Measurements from ENCODE around the gene TIMM9.
"Not testable (repeated sequence)": the region's sequence is repeated elsewhere in the genome, so short reads cannot be mapped to it uniquely, and the experiment has no call there.

TIMM9 gene

DNA sequence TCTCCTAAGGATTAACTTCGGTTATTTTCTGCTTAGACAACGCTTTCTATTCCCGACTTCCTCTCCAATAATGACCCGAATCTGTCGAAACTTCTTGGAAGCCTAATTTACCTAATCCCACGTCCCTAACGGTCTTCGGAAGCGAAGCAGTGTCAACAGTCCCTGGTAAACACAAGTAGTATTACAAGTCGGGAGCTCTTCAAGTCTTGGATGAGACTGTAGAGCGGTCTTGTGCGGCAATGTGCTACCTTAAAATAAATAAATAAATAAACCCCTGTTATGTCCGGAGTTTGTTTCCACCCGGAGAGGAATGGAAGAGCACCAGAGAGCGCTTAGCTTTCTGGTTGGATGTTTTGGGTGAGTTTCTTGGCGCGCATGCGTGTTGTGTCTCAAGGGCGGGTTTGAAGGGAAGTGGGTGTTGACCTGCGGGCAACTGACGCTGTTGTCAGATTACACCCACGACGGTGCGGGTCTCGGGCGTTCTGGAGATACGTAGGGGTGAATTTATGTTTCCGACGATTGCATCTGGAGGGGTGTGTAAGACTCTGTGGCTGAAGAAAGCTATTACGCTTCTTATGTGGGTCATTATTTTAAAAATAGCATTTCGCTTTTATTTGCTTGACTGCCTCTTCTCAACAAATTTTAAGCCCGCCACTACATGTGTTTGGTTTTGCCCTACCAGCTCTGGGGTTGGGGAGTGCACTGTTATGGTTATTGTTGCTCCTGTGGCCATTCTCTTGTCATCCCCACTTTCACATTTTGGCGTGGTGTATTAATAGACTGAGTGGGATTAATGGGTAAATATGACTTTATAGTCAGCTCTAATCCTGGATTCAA, at the start of gene TIMM9, which contains the start of gene KIAA0586:
Gene TIMM9 (minus strand): TSS at position 251 of the 837 bp plus-strand sequence. CDS start 15,586 bp downstream, outside the sequence.
Gene KIAA0586 (plus strand): TSS at position 439 of the 837 bp plus-strand sequence. CDS start 546 bp downstream, outside the sequence.
- peak; percentile 86 to 94 (median 92) for DNase-seq (ENCODE audit: low read depth in 3 of 3)

DNA sequence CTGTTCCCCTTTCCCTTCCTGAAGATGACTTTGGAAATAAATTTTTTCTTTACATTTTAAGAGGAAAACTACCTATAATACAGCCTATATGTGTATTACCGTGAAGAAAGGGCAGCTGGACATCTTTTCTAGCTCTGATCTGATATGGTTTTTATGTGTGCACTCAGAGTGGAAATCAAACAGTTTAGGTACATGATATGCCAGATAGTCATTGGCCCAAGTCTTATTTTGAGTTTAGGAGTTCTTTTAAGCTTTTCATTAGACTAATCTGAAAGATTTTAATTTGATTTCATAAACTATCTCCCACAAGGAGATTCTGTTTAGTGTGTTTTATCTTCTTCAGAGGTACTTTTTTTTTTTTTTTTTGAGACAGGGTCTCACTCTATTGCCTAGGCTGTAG, 49.0 kb upstream of the TIMM9 start:
- no peak for DNase-seq (ENCODE audit: low read depth in 3 of 3)

GRCh38 chr14:58469309-58469708, 42.0 kb upstream of the TIMM9 start:
- no peak for DNase-seq (ENCODE audit: low read depth in 3 of 3)

- DNase-seq (ENCODE audit: low read depth in 3 of 3), result no peak
These were observed 40.2 kb upstream of the TIMM9 start for GRCh38 chr14:58467575-58467974.

- no peak for DNase-seq (ENCODE audit: low read depth in 3 of 3)
These were observed 39.1 kb upstream of the TIMM9 start for GRCh38 chr14:58466459-58466858.

GRCh38 chr14:58465421-58465820, 38.1 kb upstream of the TIMM9 start:
- no peak for DNase-seq (ENCODE audit: low read depth in 3 of 3)

GRCh38 chr14:58464652-58465051, 37.3 kb upstream of the TIMM9 start:
- no peak for DNase-seq (ENCODE audit: low read depth in 3 of 3)

- DNase-seq (ENCODE audit: low read depth in 3 of 3), result no peak
These were observed 35.8 kb upstream of the TIMM9 start for GRCh38 chr14:58463147-58463546.

DNA sequence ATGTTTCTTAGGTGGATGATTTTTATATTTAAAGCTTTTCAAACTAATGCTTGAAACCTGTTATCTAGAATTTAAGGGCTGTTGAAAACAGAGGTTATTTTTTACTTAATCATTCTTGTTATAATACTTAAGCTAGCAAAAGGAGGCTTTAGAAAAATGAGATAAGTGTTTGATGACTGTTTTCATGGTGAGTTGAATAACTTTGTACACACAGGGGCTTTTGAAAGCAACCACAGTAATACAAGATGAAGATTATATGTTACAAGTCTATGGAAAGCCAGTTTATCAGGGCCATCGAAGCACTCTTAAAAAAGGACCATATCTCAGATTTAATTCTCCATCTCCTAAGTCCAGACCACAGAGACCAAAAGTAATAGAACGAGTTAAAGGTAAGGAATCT, 33.4 kb upstream of the TIMM9 start:
- DNase-seq (ENCODE audit: low read depth in 3 of 3), result no peak

DNA sequence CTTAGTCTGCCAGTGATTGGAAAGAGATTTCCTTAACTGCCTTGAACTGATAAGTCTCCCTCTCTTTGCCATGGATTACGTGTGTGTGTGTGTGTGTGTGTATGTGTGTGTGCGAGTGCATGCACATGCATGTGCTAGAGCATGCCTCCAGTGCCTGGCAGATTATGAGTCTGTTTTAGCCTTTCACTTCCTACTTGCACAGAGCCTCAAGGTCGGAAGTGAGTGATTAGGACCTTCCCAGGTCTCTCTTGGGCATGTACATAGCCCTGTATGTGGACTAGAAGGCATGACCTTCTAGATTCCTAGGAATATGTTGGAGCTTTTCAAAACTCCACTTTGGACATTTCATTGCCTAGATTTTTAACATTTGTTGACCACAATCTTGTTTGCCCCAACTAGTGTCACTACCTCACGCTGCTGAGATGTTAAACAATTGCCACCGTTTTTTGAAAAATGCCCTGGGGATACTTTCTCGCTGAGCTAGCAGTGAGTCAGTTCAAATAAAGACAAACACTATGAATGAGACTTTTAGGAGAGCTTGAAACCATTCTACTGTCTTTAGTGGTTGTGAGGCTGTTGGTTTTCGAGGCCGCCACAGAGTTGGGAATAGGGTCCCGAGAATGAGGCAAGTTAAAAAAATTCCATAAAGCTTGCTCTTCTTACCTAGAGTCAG, 28.4 kb upstream of the TIMM9 start:
- no peak for DNase-seq (ENCODE audit: low read depth in 3 of 3)

DNA sequence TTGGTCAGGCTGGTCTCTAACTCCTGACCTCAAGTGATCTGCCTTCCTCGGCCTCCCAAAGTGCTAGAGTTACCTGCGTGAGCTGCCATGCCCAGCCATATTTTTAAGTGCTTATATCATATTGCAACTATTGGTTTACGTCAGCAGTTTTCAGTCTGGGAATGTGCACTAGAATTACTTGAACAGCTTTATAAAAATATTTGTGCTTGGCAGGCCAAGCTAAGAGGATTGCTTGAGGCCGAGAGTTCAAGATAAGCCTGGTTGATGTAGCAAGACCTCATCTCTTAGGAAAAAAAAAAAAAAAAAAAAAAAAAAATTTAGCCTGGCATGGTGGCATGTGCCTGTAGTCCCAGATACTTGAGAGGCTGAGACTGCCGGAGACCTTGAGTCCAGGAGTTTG, 17.3 kb upstream of the TIMM9 start:
- DNase-seq (ENCODE audit: low read depth in 3 of 3), result no peak

- no peak for DNase-seq (ENCODE audit: low read depth in 3 of 3)
These were observed 12.1 kb upstream of the TIMM9 start for GRCh38 chr14:58439476-58439875.

DNA sequence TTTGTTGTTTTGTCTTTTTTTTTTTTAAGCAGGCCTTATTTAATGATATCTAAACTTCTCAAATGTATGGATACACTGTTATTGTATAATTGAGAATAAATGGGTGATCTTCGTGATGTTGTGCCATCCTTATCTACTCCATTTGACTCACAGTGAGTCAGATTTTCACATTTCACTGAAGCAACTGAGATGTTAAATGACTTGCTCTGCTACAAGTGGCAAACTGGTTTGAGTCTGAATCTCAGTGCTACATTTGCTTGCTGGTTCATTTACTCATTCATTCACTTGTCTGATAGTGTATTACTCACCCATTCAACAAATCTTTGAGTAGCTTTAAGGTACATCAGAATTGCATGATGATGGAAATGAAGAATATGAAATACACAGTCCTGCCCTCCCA, 2.8 kb upstream of the TIMM9 start:
- no peak for DNase-seq (ENCODE audit: low read depth in 3 of 3)

DNA sequence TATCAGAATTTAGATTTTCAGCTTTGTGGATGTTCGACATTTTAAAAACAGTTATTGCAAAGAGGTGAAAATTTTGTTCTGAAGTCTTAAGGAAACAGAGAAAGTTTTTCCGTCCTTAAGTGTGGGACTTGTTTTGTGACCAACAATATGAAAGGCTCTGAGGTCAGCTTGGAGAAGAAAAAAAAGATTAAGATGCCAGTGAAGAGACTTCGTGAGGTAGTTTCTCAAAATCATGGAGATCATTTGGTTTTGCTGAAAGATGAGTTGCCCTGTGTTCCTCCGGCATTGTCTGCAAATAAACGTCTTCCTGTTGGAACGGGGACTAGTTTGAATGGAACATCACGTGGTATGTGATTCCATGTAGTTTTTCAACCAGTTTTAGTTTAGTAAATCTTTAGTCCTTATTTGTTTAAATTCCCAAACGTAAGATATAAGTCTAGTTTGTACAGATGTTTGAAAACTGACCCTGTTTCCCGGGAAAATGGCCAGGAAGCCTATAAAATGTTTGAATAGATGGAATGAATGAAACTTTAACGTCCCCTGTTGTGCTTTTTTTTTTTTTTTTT, 870 bp upstream of the TIMM9 start:
- DNase-seq (ENCODE audit: low read depth in 3 of 3), result peak in 1 of 3 donors; percentile 8

GRCh38 chr14:58426670-58427280, 556 bp downstream of the TIMM9 start:
- DNase-seq (ENCODE audit: low read depth in 3 of 3), result peak in 1 of 3 donors; percentile 41

DNA sequence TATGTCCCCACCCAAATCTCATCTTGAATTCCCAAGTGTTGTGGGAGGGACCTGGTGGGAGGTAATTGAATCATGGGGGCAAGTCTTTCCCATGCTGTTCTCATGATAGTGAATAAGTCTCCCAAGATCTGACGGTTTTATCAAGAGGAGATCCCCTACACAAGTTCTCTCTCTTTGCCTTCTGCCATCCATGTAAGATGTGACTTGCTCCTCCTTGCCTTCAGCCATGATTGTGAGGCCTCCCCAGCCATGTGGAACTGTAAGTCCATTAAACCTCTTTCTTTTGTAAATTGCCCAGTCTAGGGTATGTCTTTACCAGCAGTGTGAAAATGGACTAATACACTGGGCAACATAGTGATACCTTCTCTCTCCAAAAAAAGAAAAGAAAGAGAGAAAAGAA, 10.4 kb downstream of the TIMM9 start:
- not testable (repeated sequence) for DNase-seq (ENCODE audit: low read depth in 3 of 3)

GRCh38 chr14:58415636-58416547, 11.4 kb downstream of the TIMM9 start:
- no peak for DNase-seq (ENCODE audit: low read depth in 3 of 3)

DNA sequence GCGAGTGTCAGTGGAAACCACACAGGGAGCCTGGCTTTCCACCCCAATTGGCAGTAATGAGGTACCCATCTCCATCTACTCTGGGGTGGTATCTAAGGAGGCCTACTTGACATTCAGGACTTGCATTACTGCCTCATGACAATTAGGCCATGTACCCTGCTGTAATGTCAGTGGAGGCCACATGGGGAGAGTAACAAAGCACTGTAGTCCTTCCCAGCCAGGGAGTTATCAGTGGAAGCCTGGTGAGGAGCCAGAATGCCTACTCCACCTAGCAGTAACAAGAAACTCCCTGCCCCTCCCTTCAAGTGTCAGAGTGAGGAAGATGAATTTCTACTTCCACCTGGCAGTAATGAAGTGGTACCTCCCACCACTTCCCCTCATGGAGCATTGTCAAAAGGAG, 12.5 kb downstream of the TIMM9 start:
- DNase-seq (ENCODE audit: low read depth in 3 of 3), result no peak

- DNase-seq (ENCODE audit: low read depth in 3 of 3), result no peak
These were observed 18.6 kb downstream of the TIMM9 start for GRCh38 chr14:58408681-58409215.

GRCh38 chr14:58401587-58401986, 25.7 kb downstream of the TIMM9 start:
- no peak for DNase-seq (ENCODE audit: low read depth in 3 of 3)

GRCh38 chr14:58398895-58399294, 28.4 kb downstream of the TIMM9 start:
- DNase-seq (ENCODE audit: low read depth in 3 of 3), result no peak
